Measurements from ENCODE around the gene DENND4B. TPM values are rescaled to one million over a fixed set of nuclear protein-coding genes. Genes with fewer than 3 reads are reported as not detected.

DENND4B gene
- total and polyA plus RNA-seq, 9 of the 15 experiments (the other 6 are each of a cell fraction or from before 2014, with no cell fraction given), result 9.5 to 80.5 (median 23.1) TPM

- FAIRE-seq (no peak), ATAC-seq (no peak), DNase-seq (ENCODE audit: extremely low read depth in 1 of 4, low spot score in 3 of 4) (no peak)
- Histone ChIP-seq H3K4me3 (no peak overlapping the region), H3K79me2 (ENCODE audit: control insufficient read depth, insufficient read depth, low read length) (peaks cover 95% of the 10 kb centered on the region), H2AFZ (ENCODE audit: low read depth, low read length) (no peak overlapping the region), H3K4me1 (replicated peaks in 1 of 2; ENCODE audit: control insufficient read depth in 2 of 2, insufficient read depth in 2 of 2, low read length in 2 of 2) (peaks cover 0 to 4% of the 10 kb centered on the region in 2 experiments; a peak in 3 of 5 replicates), H3K36me3 (ENCODE audit: control insufficient read depth, insufficient read depth, low read length) (peaks cover 26% of the 10 kb centered on the region), H3K9ac (ENCODE audit: insufficient read depth in 1 of 2, low read depth in 2 of 2, low read length in 2 of 2) (no peak overlapping the region), H3K27me3 (ENCODE audit: control insufficient read depth in 2 of 2, insufficient read depth in 2 of 2, low read length in 2 of 2) (no peaks in the 10 kb centered on the region), H3K9me3 (replicated peaks; ENCODE audit: control insufficient read depth, insufficient read depth, low read depth, low read length) (no peaks in the 10 kb centered on the region), H3K4me2 (ENCODE audit: insufficient read depth, low read length) (no peak overlapping the region), H3K27ac (ENCODE audit: extremely low read depth, low read depth, low read length) (no peak overlapping the region), H3K9me1 (ENCODE audit: control insufficient read depth, insufficient read depth, low read length) (no peaks in the 10 kb centered on the region), H4K20me1 (replicated peaks; ENCODE audit: control insufficient read depth, insufficient read depth, low read length) (no peaks in the 10 kb centered on the region)
- ChIA-PET CTCF (ENCODE audit: low intra/inter-chr PET ratio) (no interaction called here), POLR2A (no interaction called here)
- intact Hi-C loops (cut with micrococcal nuclease) (no loop called here), in situ Hi-C loops (cut with MboI) (no loop called here)
- 90% methylated on average over 6 of the region's 6 CpGs for WGBS (ENCODE audit: insufficient coverage, low coverage, missing lambda C conversion rate)
- BruUV-seq (replicated peaks), result no TSS peak
- TF ChIP-seq ZNF146 (CRISPR knock-in tag; IDR thresholded peaks at IDR 0.05; ENCODE audit: unreplicated experiment), result peak; percentile 78
- TF ChIP-seq CHAMP1 (IDR thresholded peaks at IDR 0.05), result 0 out of 2 replicates have a peak, but pooled peaks have one; percentile 17
- TF ChIP-seq ZEB2 (IDR thresholded peaks at IDR 0.05), result no peak
Observed at GRCh38 chr1:153907134-153907533, 39.4 kb downstream of the DENND4B start.

GRCh38 chr1:153906396-153906795 lies 40.1 kb downstream of the DENND4B start:
- no peaks in the 10 kb centered on the region for H3K9me3 ChIP-seq (replicated peaks; ENCODE audit: control insufficient read depth, insufficient read depth, low read depth, low read length)
- ATAC-seq (no peak), FAIRE-seq (no peak), DNase-seq (ENCODE audit: extremely low read depth in 1 of 4, low spot score in 3 of 4) (no peak)
- no peak overlapping the region for H3K27ac ChIP-seq (ENCODE audit: extremely low read depth, low read depth, low read length)
- peaks cover 26% of the 10 kb centered on the region for H3K36me3 ChIP-seq (ENCODE audit: control insufficient read depth, insufficient read depth, low read length)
- H3K4me1 ChIP-seq (replicated peaks in 1 of 2; ENCODE audit: control insufficient read depth in 2 of 2, insufficient read depth in 2 of 2, low read length in 2 of 2), result peaks cover 0 to 4% of the 10 kb centered on the region in 2 experiments; a peak in 3 of 5 replicates
- POLR2A ChIA-PET, result no interaction called here
- peaks cover 94% of the 10 kb centered on the region for H3K79me2 ChIP-seq (ENCODE audit: control insufficient read depth, insufficient read depth, low read length)
- in situ Hi-C loops (cut with MboI), result no loop called here
- H4K20me1 ChIP-seq (replicated peaks; ENCODE audit: control insufficient read depth, insufficient read depth, low read length), result no peaks in the 10 kb centered on the region
- no peak overlapping the region for H3K4me3 ChIP-seq
- no peak overlapping the region for H3K4me2 ChIP-seq (ENCODE audit: insufficient read depth, low read length)
- H3K27me3 ChIP-seq (ENCODE audit: control insufficient read depth in 2 of 2, insufficient read depth in 2 of 2, low read length in 2 of 2), result no peaks in the 10 kb centered on the region
- no peaks in the 10 kb centered on the region for H3K9me1 ChIP-seq (ENCODE audit: control insufficient read depth, insufficient read depth, low read length)
- H2AFZ ChIP-seq (ENCODE audit: low read depth, low read length), result no peak overlapping the region
- no peak for TF ChIP-seq TEAD1 (CRISPR knock-in tag; IDR thresholded peaks at IDR 0.05)
- no peak for TF ChIP-seq PBX2 (CRISPR knock-in tag; IDR thresholded peaks at IDR 0.05; ENCODE audit: low read depth)
- TF ChIP-seq PBX2 (tag; conservative IDR thresholded peaks at IDR 0.05; ENCODE audit: low read depth), result 0 out of 2 replicates have a peak, but pooled peaks have one; percentile 29
- TF ChIP-seq SIN3A (IDR thresholded peaks at IDR 0.05; ENCODE audit: borderline replicate concordance in 2 of 2, control insufficient read depth in 1 of 2, low read depth in 2 of 2, low read length in 2 of 2), result no peak
- TF ChIP-seq PKNOX1 (IDR thresholded peaks at IDR 0.05), result peak; percentile 29; the same call in 1 of the 2 replicates
- TF ChIP-seq LEF1 (IDR thresholded peaks at IDR 0.05), result no peak
- peak; percentile 50 for TF ChIP-seq MEIS2 (IDR thresholded peaks at IDR 0.05; ENCODE audit: partially characterized antibody)
- H3K9ac ChIP-seq (ENCODE audit: insufficient read depth in 1 of 2, low read depth in 2 of 2, low read length in 2 of 2), result no peak overlapping the region
- BruUV-seq (replicated peaks), result no TSS peak
- intact Hi-C loops (cut with micrococcal nuclease), result no loop called here
- WGBS (ENCODE audit: insufficient coverage, low coverage, missing lambda C conversion rate), result 91% methylated on average over 1 of the region's 1 CpG
- CTCF ChIA-PET (ENCODE audit: low intra/inter-chr PET ratio), result no interaction called here

Data from K562 (cell line).